Thyroid gland (tissue), 4 donors: ENCODE data around the gene APOL3.

Source experiments
- POLR2A ChIP-seq, 2 donors: fragments of 450-650 bp; IDR thresholded peaks; one replicate each; pipeline ENCODE4 v1.6.1; 2017; ENCODE audit warnings: antibody characterized with exemption in 2 of 2, mild to moderate bottlenecking in 2 of 2, moderate library complexity in 1 of 2
- TF ChIP-seq, protein P1 (sequence below), 6 experiments: fragments of 200-600 bp in 3 of 6; fragments of 450-650 bp in 3 of 6; sonication (generic) in 3 of 6; IDR thresholded peaks; one replicate each; pipeline ENCODE4 v1.5.1; 2016 to 2019; ENCODE audit warnings: antibody characterized with exemption in 6 of 6, mild to moderate bottlenecking in 2 of 6, inconsistent platforms in 1 of 6, moderate library complexity in 1 of 6

DNA sequence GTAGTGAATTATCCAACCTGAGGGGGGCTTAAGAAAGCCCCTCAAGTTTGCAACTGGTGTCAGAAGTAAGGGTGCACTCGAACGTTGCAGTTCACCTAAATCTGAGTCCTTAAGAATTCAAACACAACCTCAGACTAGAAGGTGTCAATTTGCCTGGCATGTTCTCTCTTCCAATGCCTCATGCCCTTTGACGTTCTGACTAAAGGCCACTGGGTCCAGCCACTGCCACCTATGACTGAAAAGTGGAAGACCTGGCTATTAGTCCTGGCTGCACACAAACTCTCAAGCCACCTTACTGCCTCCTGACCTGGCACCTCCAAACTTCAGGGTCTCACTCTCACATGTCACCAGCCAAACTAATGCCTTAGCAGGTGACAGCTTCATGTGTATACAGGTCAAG is 33.0 kb upstream of the APOL3 start:
- TF ChIP-seq, protein P1, sequence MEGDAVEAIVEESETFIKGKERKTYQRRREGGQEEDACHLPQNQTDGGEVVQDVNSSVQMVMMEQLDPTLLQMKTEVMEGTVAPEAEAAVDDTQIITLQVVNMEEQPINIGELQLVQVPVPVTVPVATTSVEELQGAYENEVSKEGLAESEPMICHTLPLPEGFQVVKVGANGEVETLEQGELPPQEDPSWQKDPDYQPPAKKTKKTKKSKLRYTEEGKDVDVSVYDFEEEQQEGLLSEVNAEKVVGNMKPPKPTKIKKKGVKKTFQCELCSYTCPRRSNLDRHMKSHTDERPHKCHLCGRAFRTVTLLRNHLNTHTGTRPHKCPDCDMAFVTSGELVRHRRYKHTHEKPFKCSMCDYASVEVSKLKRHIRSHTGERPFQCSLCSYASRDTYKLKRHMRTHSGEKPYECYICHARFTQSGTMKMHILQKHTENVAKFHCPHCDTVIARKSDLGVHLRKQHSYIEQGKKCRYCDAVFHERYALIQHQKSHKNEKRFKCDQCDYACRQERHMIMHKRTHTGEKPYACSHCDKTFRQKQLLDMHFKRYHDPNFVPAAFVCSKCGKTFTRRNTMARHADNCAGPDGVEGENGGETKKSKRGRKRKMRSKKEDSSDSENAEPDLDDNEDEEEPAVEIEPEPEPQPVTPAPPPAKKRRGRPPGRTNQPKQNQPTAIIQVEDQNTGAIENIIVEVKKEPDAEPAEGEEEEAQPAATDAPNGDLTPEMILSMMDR (IDR thresholded peaks at IDR 0.05): no peak
- TF ChIP-seq POLR2A (IDR thresholded peaks at IDR 0.05): no peak
